Superior temporal gyrus (tissue), 1 donor: ENCODE measurements around the gene HOXC4.
A peak's percentile ranks its signal among the peaks of the same experiment; 100 is the strongest.

Source experiments
- DNase-seq: peaks from one replicate; pipeline ENCODE4 v3.0.0-alpha.2; 2016; ENCODE audit errors: extremely low spot score

HOXC4 gene

GRCh38 chr12:54016051-54016450, 37.6 kb upstream of the HOXC4 start:
- DNase-seq: no peak

GRCh38 chr12:54016478-54016964, 37.1 kb upstream of the HOXC4 start:
- DNase-seq: no peak

- no peak for DNase-seq
Observed at GRCh38 chr12:54017027-54017788, 36.4 kb upstream of the HOXC4 start.

GRCh38 chr12:54017878-54018467, 35.7 kb upstream of the HOXC4 start:
- peak; percentile 17 for DNase-seq

GRCh38 chr12:54018468-54018984, 35.1 kb upstream of the HOXC4 start:
- no peak for DNase-seq

GRCh38 chr12:54019091-54019811, 34.4 kb upstream of the HOXC4 start:
- DNase-seq: no peak

GRCh38 chr12:54019924-54020590, 33.6 kb upstream of the HOXC4 start:
- no peak for DNase-seq

GRCh38 chr12:54020591-54021405, 32.8 kb upstream of the HOXC4 start:
- no peak for DNase-seq

GRCh38 chr12:54021432-54022013, 32.1 kb upstream of the HOXC4 start:
- DNase-seq: no peak

- no peak for DNase-seq
Observed at GRCh38 chr12:54022960-54023884, 30.4 kb upstream of the HOXC4 start.

- DNase-seq: no peak
Observed at GRCh38 chr12:54024127-54024526, 29.5 kb upstream of the HOXC4 start.

GRCh38 chr12:54024581-54025305, 28.9 kb upstream of the HOXC4 start:
- no peak for DNase-seq

GRCh38 chr12:54025499-54026405, 27.9 kb upstream of the HOXC4 start:
- DNase-seq: no peak

GRCh38 chr12:54026640-54027441, 26.8 kb upstream of the HOXC4 start:
- DNase-seq: no peak

- DNase-seq: no peak
Observed at GRCh38 chr12:54027442-54027786, 26.2 kb upstream of the HOXC4 start.

GRCh38 chr12:54028314-54029201, 25.1 kb upstream of the HOXC4 start, which contains the start of gene HOXC6:
Gene HOXC6, plus strand, starts transcription at chr12:54028440. Its CDS starts 82 bp downstream, at chr12:54028522.
- DNase-seq: no peak
